Trophoblast cell (in vitro differentiated cells and primary cell): ENCODE results near the gene N4BP2L2.

Experiments
- DNase-seq, 2 donors: peaks; one replicate each; pipeline ENCODE4 v3.0.0-alpha.2; 2016
- H2AFZ ChIP-seq: 2 replicates; pipeline ENCODE4 v1.6.1; 2013; ENCODE audit warnings: low read length, moderate library complexity, mild to moderate bottlenecking; ENCODE audit not compliant: insufficient read depth, poor library complexity
- H2AK5ac ChIP-seq: 2 replicates; pipeline ENCODE4 v1.6.1; 2013; ENCODE audit warnings: mild to moderate bottlenecking, low read length
- H2BK120ac ChIP-seq: 2 replicates; pipeline ENCODE4 v1.6.1; 2013; ENCODE audit warnings: low read length, mild to moderate bottlenecking, moderate library complexity; ENCODE audit not compliant: insufficient read depth, poor library complexity
- H2BK12ac ChIP-seq: 2 replicates; pipeline ENCODE4 v1.6.1; 2013; ENCODE audit warnings: mild to moderate bottlenecking, low read length, moderate library complexity
- H2BK5ac ChIP-seq: 2 replicates; pipeline ENCODE4 v1.6.1; 2013; ENCODE audit warnings: low read length, low read depth, moderate library complexity, mild to moderate bottlenecking; ENCODE audit not compliant: poor library complexity
- H3K14ac ChIP-seq: 2 replicates; pipeline ENCODE4 v1.6.1; 2013; ENCODE audit warnings: mild to moderate bottlenecking, low read length
- H3K18ac ChIP-seq: 2 replicates; pipeline ENCODE4 v1.6.1; 2013; ENCODE audit warnings: mild to moderate bottlenecking, low read length
- H3K23ac ChIP-seq: 2 replicates; pipeline ENCODE4 v1.6.1; 2013; ENCODE audit warnings: low read length
- H3K27ac ChIP-seq: 2 replicates; pipeline ENCODE4 v1.5.1; 2013; ENCODE audit warnings: low read depth, mild to moderate bottlenecking, inconsistent platforms, low read length, moderate library complexity
- H3K27me3 ChIP-seq: 2 replicates; pipeline ENCODE4 v1.6.1; 2013; ENCODE audit warnings: inconsistent platforms, mild to moderate bottlenecking, low read length, moderate library complexity; ENCODE audit not compliant: insufficient read depth
- H3K36me3 ChIP-seq, 2 experiments: 1 replicate in 1 of 2; 2 replicates in 1 of 2; pipeline ENCODE4 v1.6.1; 2013; ENCODE audit warnings: low read length in 2 of 2, mild to moderate bottlenecking in 2 of 2, moderate library complexity in 1 of 2; ENCODE audit not compliant: insufficient read depth in 2 of 2, control insufficient read depth in 1 of 2
- H3K4ac ChIP-seq: 2 replicates; pipeline ENCODE4 v1.6.1; 2013; ENCODE audit warnings: low read depth, mild to moderate bottlenecking, low read length, moderate library complexity
- H3K4me1 ChIP-seq, 2 experiments: 1 replicate in 1 of 2; 2 replicates in 1 of 2; pipeline ENCODE4 v1.6.1; 2013; ENCODE audit warnings: low read length in 2 of 2, mild to moderate bottlenecking in 2 of 2, moderate library complexity in 1 of 2; ENCODE audit not compliant: insufficient read depth in 2 of 2, control insufficient read depth in 1 of 2
- H3K4me2 ChIP-seq: 2 replicates; pipeline ENCODE4 v1.6.1; 2013; ENCODE audit warnings: inconsistent platforms, mild to moderate bottlenecking, low read length, moderate library complexity
- H3K4me3 ChIP-seq: 2 replicates; pipeline ENCODE4 v1.5.1; 2013; ENCODE audit warnings: mild to moderate bottlenecking, low read depth, low read length, inconsistent platforms
- H3K79me1 ChIP-seq: one replicate; pipeline ENCODE4 v1.6.1; 2013; ENCODE audit warnings: low read length
- H3K79me2 ChIP-seq: 2 replicates; pipeline ENCODE4 v1.6.1; 2013; ENCODE audit warnings: low read length, mild to moderate bottlenecking; ENCODE audit not compliant: control insufficient read depth, insufficient read depth, poor library complexity
- H3K9ac ChIP-seq: 2 replicates; pipeline ENCODE4 v1.6.1; 2013; ENCODE audit warnings: mild to moderate bottlenecking, low read length
- H3K9me3 ChIP-seq: 2 replicates; pipeline ENCODE4 v1.6.1; 2013; ENCODE audit warnings: low read depth, mild to moderate bottlenecking, control low read depth, inconsistent platforms, low read length; ENCODE audit not compliant: insufficient read depth
- H4K12ac ChIP-seq: 2 replicates; pipeline ENCODE4 v1.6.1; 2013; ENCODE audit warnings: low read depth, mild to moderate bottlenecking, low read length, moderate library complexity
- H4K8ac ChIP-seq: 2 replicates; pipeline ENCODE4 v1.6.1; 2013; ENCODE audit warnings: low read depth, mild to moderate bottlenecking, low read length, moderate library complexity
- H4K91ac ChIP-seq: one replicate; pipeline ENCODE4 v1.6.1; 2013; ENCODE audit warnings: low read depth, mild to moderate bottlenecking, low read length, moderate library complexity
- WGBS: extraction: QIAGEN DNeasy Blood & Tissue Kit; methylation state at CpG from one replicate; pipeline ENCODE4 v1.1.7; 2013; ENCODE audit warnings: missing lambda C conversion rate; ENCODE audit not compliant: insufficient read length, insufficient coverage; ENCODE audit errors: extremely low coverage; 5-methylcytosine and 5-hydroxymethylcytosine counted together

N4BP2L2 gene

DNA sequence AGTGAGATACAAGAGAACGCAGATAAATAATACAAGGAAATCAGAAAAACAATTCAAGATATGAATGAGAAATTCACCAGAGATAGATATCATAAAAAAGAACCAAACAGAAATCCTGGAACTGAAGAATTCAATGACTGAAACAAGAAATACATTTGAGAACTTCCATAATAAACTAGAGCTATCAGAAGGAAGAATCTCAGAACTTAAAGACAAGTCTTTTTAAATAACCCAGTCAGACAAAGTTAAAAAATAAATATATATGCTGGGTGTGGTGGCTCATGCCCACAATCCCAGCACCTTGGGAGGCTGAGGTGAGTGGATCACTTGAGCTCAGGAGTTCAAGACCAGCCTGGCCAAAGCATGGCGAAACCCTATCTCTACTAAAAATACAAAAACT lies 82.0 kb downstream of the N4BP2L2 start:
- H3K18ac ChIP-seq = no peak overlapping the region
- H4K91ac ChIP-seq = no peak overlapping the region
- WGBS = no CpG with 5 or more reads among the region's 2 CpGs
- no peak overlapping the region for H3K27ac ChIP-seq
- no peaks in the 10 kb centered on the region for H3K27me3 ChIP-seq
- no peak overlapping the region for H3K23ac ChIP-seq
- no peaks in the 10 kb centered on the region for H3K4me1 ChIP-seq
- H3K79me1 ChIP-seq = no peaks in the 10 kb centered on the region
- H3K4me2 ChIP-seq = no peak overlapping the region
- no peak overlapping the region for H3K4ac ChIP-seq
- no peak overlapping the region for H3K14ac ChIP-seq
- no peak overlapping the region for H2BK5ac ChIP-seq
- no peak for DNase-seq
- H2BK12ac ChIP-seq = no peak overlapping the region
- no peaks in the 10 kb centered on the region for H3K36me3 ChIP-seq
- H2BK120ac ChIP-seq = no peak overlapping the region
- H3K4me3 ChIP-seq = no peak overlapping the region
- no peak overlapping the region for H2AFZ ChIP-seq
- H3K79me2 ChIP-seq = no peaks in the 10 kb centered on the region
- H3K9ac ChIP-seq = no peak overlapping the region
- no peak overlapping the region for H4K12ac ChIP-seq
- no peak overlapping the region for H4K8ac ChIP-seq
- no peak overlapping the region for H2AK5ac ChIP-seq
- peaks cover 3% of the 10 kb centered on the region for H3K9me3 ChIP-seq

- Histone ChIP-seq H4K8ac (no peak overlapping the region), H2BK5ac (no peak overlapping the region), H2AFZ (no peak overlapping the region), H3K79me1 (no peaks in the 10 kb centered on the region), H3K79me2 (no peaks in the 10 kb centered on the region), H3K9ac (no peak overlapping the region), H3K9me3 (peaks cover 3% of the 10 kb centered on the region), H3K4me2 (no peak overlapping the region), H3K4me3 (no peak overlapping the region), H3K23ac (peak overlapping the region; percentile 4), H3K27ac (no peak overlapping the region), H4K12ac (no peak overlapping the region), H2BK120ac (no peak overlapping the region), H3K4ac (no peak overlapping the region), H3K18ac (no peak overlapping the region), H3K14ac (no peak overlapping the region), H3K27me3 (no peaks in the 10 kb centered on the region), H2BK12ac (no peak overlapping the region), H2AK5ac (no peak overlapping the region), H3K36me3 (peaks cover 0 to 1% of the 10 kb centered on the region in 2 experiments), H4K91ac (no peak overlapping the region), H3K4me1 (no peaks in the 10 kb centered on the region)
- no CpG with 5 or more reads among the region's 2 CpGs for WGBS
- DNase-seq = no peak
Observed at GRCh38 chr13:32455594-32455903, 83.0 kb downstream of the N4BP2L2 start.

GRCh38 chr13:32454886-32455593 lies 83.6 kb downstream of the N4BP2L2 start:
- no CpG with 5 or more reads among the region's 8 CpGs for WGBS
- no peak for DNase-seq
- Histone ChIP-seq H3K36me3 (peaks cover 0 to 1% of the 10 kb centered on the region in 2 experiments), H2BK5ac (no peak overlapping the region), H3K4me2 (no peak overlapping the region), H3K79me2 (no peaks in the 10 kb centered on the region), H3K79me1 (no peaks in the 10 kb centered on the region), H3K4ac (no peak overlapping the region), H2AK5ac (no peak overlapping the region), H3K4me1 (no peaks in the 10 kb centered on the region), H2BK120ac (no peak overlapping the region), H3K23ac (peak overlapping the region; percentile 70), H2BK12ac (no peak overlapping the region), H4K8ac (no peak overlapping the region), H3K9me3 (peaks cover 3% of the 10 kb centered on the region), H3K27me3 (no peaks in the 10 kb centered on the region), H4K12ac (no peak overlapping the region), H3K9ac (no peak overlapping the region), H4K91ac (no peak overlapping the region), H3K4me3 (no peak overlapping the region), H2AFZ (no peak overlapping the region), H3K27ac (no peak overlapping the region), H3K14ac (no peak overlapping the region), H3K18ac (no peak overlapping the region)

- Histone ChIP-seq H2BK120ac (no peak overlapping the region), H3K4me1 (no peaks in the 10 kb centered on the region), H3K27ac (no peak overlapping the region), H3K79me2 (no peaks in the 10 kb centered on the region), H3K14ac (no peak overlapping the region), H4K12ac (no peak overlapping the region), H2AFZ (no peak overlapping the region), H2AK5ac (no peak overlapping the region), H3K4ac (no peak overlapping the region), H3K23ac (no peak overlapping the region), H2BK12ac (no peak overlapping the region), H3K27me3 (no peaks in the 10 kb centered on the region), H4K91ac (no peak overlapping the region), H3K18ac (no peak overlapping the region), H3K79me1 (no peaks in the 10 kb centered on the region), H4K8ac (no peak overlapping the region), H3K4me3 (no peak overlapping the region), H3K36me3 (peaks cover 0 to 1% of the 10 kb centered on the region in 2 experiments), H3K9me3 (peaks cover 3% of the 10 kb centered on the region), H2BK5ac (no peak overlapping the region), H3K9ac (no peak overlapping the region), H3K4me2 (no peak overlapping the region)
- no CpG with 5 or more reads among the region's 1 CpG for WGBS
- DNase-seq = no peak
Observed at GRCh38 chr13:32453981-32454380, 84.6 kb downstream of the N4BP2L2 start.
